ENCODE results near the gene TSPAN10. TPM values are rescaled to one million over a fixed set of nuclear protein-coding genes. Genes with fewer than 3 reads are reported as not detected.
A peak's percentile ranks its signal among the peaks of the same experiment; 100 is the strongest.
"Not testable (repeated sequence)": the region's sequence is repeated elsewhere in the genome, so short reads cannot be mapped to it uniquely, and the experiment has no call there.

The TSPAN10 gene
- total and polyA plus RNA-seq, 7 experiments from 2014 or later: 0.32 to 1.9 (median 0.51) TPM

GRCh38 chr17:81675515-81676221 lies 38.7 kb downstream of the TSPAN10 start:
- H3K9me3 ChIP-seq (ENCODE audit: control insufficient read depth in 2 of 3, low read length in 3 of 3); ATAC-seq; H3K4me3 ChIP-seq (ENCODE audit: low read length); H3K27ac ChIP-seq (ENCODE audit: low read depth, low read length); H3K27ac Mint-ChIP-seq; H3K9me3 Mint-ChIP-seq; intact Hi-C loops (cut with micrococcal nuclease); H3K27me3 ChIP-seq (ENCODE audit: control insufficient read depth in 2 of 2, insufficient read depth in 2 of 2, low read length in 2 of 2); CTCF ChIA-PET; H3K4me3 Mint-ChIP-seq; H3K36me3 Mint-ChIP-seq; H3K27me3 Mint-ChIP-seq; H3K4me1 ChIP-seq (ENCODE audit: control insufficient read depth in 2 of 2, insufficient read depth in 2 of 2, low read length in 2 of 2): not testable (repeated sequence)
- H3K4me1 Mint-ChIP-seq: peaks cover 0 to 12% (median 6%) of the 10 kb centered on the region in 7 donors
- POLR2A ChIA-PET: interaction anchor here (0.8 to 2.3 kb wide), 3 partner anchors 9 to 26 kb away, joined by 3 to 7 read pairs (median 5); no protein-coding TSS in a partner anchor
- H3K36me3 ChIP-seq (ENCODE audit: control insufficient read depth in 2 of 3, insufficient read depth in 3 of 3, low read length in 3 of 3): peaks cover 0 to 39% (median 11%) of the 10 kb centered on the region in 3 experiments
- peak in 4 of 9 donors; percentile 19 to 37 (median 29) for DNase-seq

DNA sequence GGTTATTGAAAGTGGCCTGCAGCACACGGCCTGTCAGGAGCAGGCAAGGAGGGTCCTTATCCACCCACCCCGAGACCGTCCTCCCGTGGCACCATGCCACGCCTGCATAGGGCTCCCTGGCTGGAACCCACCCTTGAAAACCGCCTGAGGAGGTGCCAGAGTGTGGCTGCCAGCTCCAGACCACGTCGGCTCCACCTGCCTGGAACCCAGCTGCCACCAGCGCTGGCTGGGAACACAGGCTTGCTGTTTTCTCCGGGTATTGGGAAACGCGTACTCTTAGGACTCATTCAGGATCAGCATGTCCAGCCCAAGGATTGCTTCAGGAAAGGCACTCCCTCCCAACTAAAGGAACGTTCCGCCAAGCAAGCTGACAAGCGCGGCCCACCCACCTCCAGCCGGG lies 39.9 kb downstream of the TSPAN10 start:
- ChIA-PET POLR2A (interaction anchor here (2.3 kb wide), 1 partner anchor 12 kb away, joined by 5 read pairs; no protein-coding TSS in a partner anchor), CTCF (interaction anchor here (0.6 kb wide), 1 partner anchor 974 kb away, joined by 3 read pairs; no protein-coding TSS in a partner anchor)
- peaks cover 0 to 12% (median 9%) of the 10 kb centered on the region in 7 donors for H3K4me1 Mint-ChIP-seq
- no peaks in the 10 kb centered on the region for H3K9me3 ChIP-seq (ENCODE audit: control insufficient read depth in 2 of 3, low read length in 3 of 3)
- no peaks in the 10 kb centered on the region for H3K27me3 ChIP-seq (ENCODE audit: control insufficient read depth in 2 of 2, insufficient read depth in 2 of 2, low read length in 2 of 2)
- no peaks in the 10 kb centered on the region for H3K9me3 Mint-ChIP-seq
- no peaks in the 10 kb centered on the region for H3K27me3 Mint-ChIP-seq
- H3K4me1 ChIP-seq (ENCODE audit: control insufficient read depth in 2 of 2, insufficient read depth in 2 of 2, low read length in 2 of 2): no peaks in the 10 kb centered on the region
- peaks cover 0 to 29% (median 8%) of the 10 kb centered on the region in 3 experiments for H3K36me3 ChIP-seq (ENCODE audit: control insufficient read depth in 2 of 3, insufficient read depth in 3 of 3, low read length in 3 of 3)
- no peak overlapping the region for H3K4me3 Mint-ChIP-seq
- no peak overlapping the region for H3K4me3 ChIP-seq (ENCODE audit: low read length)
- no peak overlapping the region for H3K27ac ChIP-seq (ENCODE audit: low read depth, low read length)
- intact Hi-C loops (cut with micrococcal nuclease): no loop called here
- no peak overlapping the region for H3K27ac Mint-ChIP-seq
- no peak for DNase-seq
- peaks cover 0 to 4% (median 3%) of the 10 kb centered on the region in 5 donors for H3K36me3 Mint-ChIP-seq
- ATAC-seq: no peak

DNA sequence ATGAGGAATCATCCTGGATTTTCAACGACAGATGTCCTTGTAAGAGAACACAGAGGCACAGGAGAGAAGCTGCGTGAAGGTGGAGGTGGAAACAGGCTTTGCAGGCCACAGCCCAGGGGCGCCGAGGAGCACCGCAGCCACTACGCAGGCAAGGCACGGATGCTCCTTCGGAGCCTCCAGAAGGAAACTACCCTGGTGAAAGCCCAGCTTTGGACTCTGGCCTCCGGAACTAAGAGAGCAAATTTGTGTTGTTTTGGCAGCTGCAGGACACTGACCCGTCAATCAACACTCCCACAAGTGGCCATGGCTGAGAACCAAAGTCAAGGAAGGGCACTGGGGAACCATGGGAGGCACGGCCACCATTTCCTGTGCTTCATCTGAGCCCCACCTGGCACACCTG lies 43.2 kb downstream of the TSPAN10 start:
- H3K27me3 ChIP-seq (ENCODE audit: control insufficient read depth in 2 of 2, insufficient read depth in 2 of 2, low read length in 2 of 2): no peaks in the 10 kb centered on the region
- H3K27me3 Mint-ChIP-seq: peaks cover 0 to 3% (median 0%) of the 10 kb centered on the region in 5 donors
- peaks cover 0 to 9% (median 0%) of the 10 kb centered on the region in 3 experiments for H3K36me3 ChIP-seq (ENCODE audit: control insufficient read depth in 2 of 3, insufficient read depth in 3 of 3, low read length in 3 of 3)
- no peaks in the 10 kb centered on the region for H3K9me3 ChIP-seq (ENCODE audit: control insufficient read depth in 2 of 3, low read length in 3 of 3)
- H3K27ac Mint-ChIP-seq: peak overlapping the region in 1 of 9 donors; percentile 76
- peaks cover 14% of the 10 kb centered on the region in 2 donors for H3K4me1 ChIP-seq (ENCODE audit: control insufficient read depth in 2 of 2, insufficient read depth in 2 of 2, low read length in 2 of 2)
- ChIA-PET CTCF (no interaction called here), POLR2A (no interaction called here)
- DNase-seq: no peak
- no peak overlapping the region for H3K4me3 ChIP-seq (ENCODE audit: low read length)
- peaks cover 0 to 4% (median 0%) of the 10 kb centered on the region in 11 donors for H3K9me3 Mint-ChIP-seq
- H3K4me3 Mint-ChIP-seq: peak overlapping the region in 1 of 10 donors; percentile 23
- peaks cover 0 to 9% (median 4%) of the 10 kb centered on the region in 5 donors for H3K36me3 Mint-ChIP-seq
- H3K4me1 Mint-ChIP-seq: peaks cover 10 to 34% (median 28%) of the 10 kb centered on the region in 7 donors
- intact Hi-C loops (cut with micrococcal nuclease): loop anchor here (5.0 to 10.0 kb wide), 4 partner anchors 128 to 417 kb away; partner anchors contain the start of genes ACTG1 (in 2 of the 2), DCXR (in 1 of the 2), FAAP100 (in 1 of the 2) and FASN (in 1 of the 2)
- no peak overlapping the region for H3K27ac ChIP-seq (ENCODE audit: low read depth, low read length)
- ATAC-seq: no peak

GRCh38 chr17:81681672-81682071 lies 44.7 kb downstream of the TSPAN10 start:
- H3K36me3 ChIP-seq (ENCODE audit: control insufficient read depth in 2 of 3, insufficient read depth in 3 of 3, low read length in 3 of 3): peaks cover 6 to 19% (median 7%) of the 10 kb centered on the region in 3 experiments
- intact Hi-C loops (cut with micrococcal nuclease): loop anchor here (2.0 to 10.0 kb wide), 6 partner anchors 15 to 416 kb away; partner anchors contain the start of genes ACTG1 (in 2 of the 2), CCDC137 (in 1 of the 2), DCXR (in 1 of the 2) and FAAP100 (in 1 of the 2)

DNA sequence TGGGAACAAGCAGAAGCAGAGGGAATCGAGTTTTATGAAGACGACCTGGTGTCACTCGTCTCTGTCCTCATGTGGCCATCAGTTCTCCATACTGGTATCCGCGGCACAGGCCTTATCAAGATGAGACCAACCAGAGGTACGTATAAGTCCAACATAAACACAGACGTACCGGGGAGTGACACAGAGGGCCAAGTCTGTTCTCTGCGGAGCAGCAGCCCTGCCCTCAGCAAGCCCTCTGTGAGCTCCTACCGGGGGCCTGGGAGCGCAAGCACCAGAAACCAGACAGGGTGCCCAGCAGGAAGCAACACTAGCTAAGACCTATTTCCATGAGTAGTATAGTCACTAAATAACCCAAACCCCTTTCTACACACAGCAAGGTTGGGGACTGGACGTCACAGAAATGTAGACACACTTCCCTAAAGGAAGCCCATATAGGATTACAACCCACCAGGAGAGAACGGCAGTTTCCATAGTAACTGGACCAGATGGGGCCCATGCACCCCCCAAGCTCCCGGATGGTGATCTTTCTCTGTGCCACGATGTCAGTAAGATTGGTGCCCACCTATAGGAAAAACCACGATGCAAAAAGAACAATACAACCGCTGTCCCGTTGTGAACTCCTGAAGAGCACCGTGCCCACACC lies 45.7 kb downstream of the TSPAN10 start:
- intact Hi-C loops (cut with micrococcal nuclease): loop anchor here (1.0 to 10.0 kb wide), 12 partner anchors 16 to 415 kb away; partner anchors contain the start of genes ACTG1 (in 2 of the 2), CCDC137 (in 2 of the 2), MRPL12 (in 2 of the 2) and NPLOC4 (in 2 of the 2)
- Histone ChIP-seq H3K9me3 (ENCODE audit: control insufficient read depth in 2 of 3, low read length in 3 of 3) (no peaks in the 10 kb centered on the region), H3K27ac (ENCODE audit: low read depth, low read length) (peak overlapping the region; percentile 84), H3K27me3 (ENCODE audit: control insufficient read depth in 2 of 2, insufficient read depth in 2 of 2, low read length in 2 of 2) (no peaks in the 10 kb centered on the region), H3K36me3 (ENCODE audit: control insufficient read depth in 2 of 3, insufficient read depth in 3 of 3, low read length in 3 of 3) (peaks cover 6 to 29% (median 11%) of the 10 kb centered on the region in 3 experiments), H3K4me1 (ENCODE audit: control insufficient read depth in 2 of 2, insufficient read depth in 2 of 2, low read length in 2 of 2) (peaks cover 22 to 24% of the 10 kb centered on the region in 2 donors), H3K4me3 (ENCODE audit: low read length) (peak overlapping the region; percentile 76)
- Mint-ChIP-seq H3K9me3 (peaks cover 0 to 4% (median 0%) of the 10 kb centered on the region in 11 donors), H3K27ac (peak overlapping the region in 8 of 9 donors; percentile 51 to 93 (median 63)), H3K27me3 (peaks cover 0 to 3% (median 0%) of the 10 kb centered on the region in 5 donors), H3K36me3 (peaks cover 4 to 14% (median 5%) of the 10 kb centered on the region in 5 donors), H3K4me1 (peaks cover 22 to 50% (median 40%) of the 10 kb centered on the region in 7 donors), H3K4me3 (peak overlapping the region; percentile 88 to 99 (median 96))
- CTCF ChIA-PET: interaction anchor here (0.5 kb wide), 1 partner anchor 28 kb away, joined by 3 read pairs; no protein-coding TSS in a partner anchor
- POLR2A ChIA-PET: interaction anchor here (0.6 to 4.7 kb wide), 16 partner anchors 13 to 445 kb away, joined by 3 to 49 read pairs (median 4); partner anchors contain the start of genes ALYREF, CCDC137, MRPL12 and OXLD1
- no peak for ATAC-seq
- DNase-seq: no peak

More at GRCh38 chr17:81681672-81682071, 44.7 kb downstream of the TSPAN10 start:
- H3K4me3 Mint-ChIP-seq: peak overlapping the region in 6 of 10 donors; percentile 18 to 91 (median 54)
- Histone ChIP-seq H3K27ac (ENCODE audit: low read depth, low read length) (no peak overlapping the region), H3K27me3 (ENCODE audit: control insufficient read depth in 2 of 2, insufficient read depth in 2 of 2, low read length in 2 of 2) (no peaks in the 10 kb centered on the region), H3K4me1 (ENCODE audit: control insufficient read depth in 2 of 2, insufficient read depth in 2 of 2, low read length in 2 of 2) (peaks cover 22 to 24% of the 10 kb centered on the region in 2 donors), H3K4me3 (ENCODE audit: low read length) (no peak overlapping the region), H3K9me3 (ENCODE audit: control insufficient read depth in 2 of 3, low read length in 3 of 3) (no peaks in the 10 kb centered on the region)
- peak overlapping the region in 1 of 9 donors; percentile 9 for H3K27ac Mint-ChIP-seq
- peaks cover 4 to 10% (median 4%) of the 10 kb centered on the region in 5 donors for H3K36me3 Mint-ChIP-seq
- H3K4me1 Mint-ChIP-seq: peaks cover 22 to 43% (median 33%) of the 10 kb centered on the region in 7 donors
- H3K9me3 Mint-ChIP-seq: peaks cover 0 to 4% (median 0%) of the 10 kb centered on the region in 11 donors
- POLR2A ChIA-PET: interaction anchor here (0.9 to 4.7 kb wide), 3 partner anchors 15 to 191 kb away, joined by 3 to 49 read pairs (median 26); partner anchors contain the start of genes CCDC137, MRPL12 and OXLD1
- no peak for DNase-seq
- CTCF ChIA-PET: no interaction called here
- ATAC-seq: no peak
- H3K27me3 Mint-ChIP-seq: peaks cover 0 to 3% (median 0%) of the 10 kb centered on the region in 5 donors
